GM21515 (cell line): ENCODE measurements around the gene AHR.
A peak's percentile ranks its signal among the peaks of the same experiment; 100 is the strongest.

ENCODE experiments used
- ATAC-seq: cut with Tn5 transposase; IDR thresholded peaks from one replicate; pipeline ENCODE4 v1.9.1; 2021; ENCODE audit not compliant: unreplicated experiment

AHR gene

GRCh38 chr7:17302575-17303142 is 4.2 kb downstream of the AHR start:
- ATAC-seq = peak; percentile 38

GRCh38 chr7:17304926-17305325 is 6.5 kb downstream of the AHR start:
- no peak for ATAC-seq

DNA sequence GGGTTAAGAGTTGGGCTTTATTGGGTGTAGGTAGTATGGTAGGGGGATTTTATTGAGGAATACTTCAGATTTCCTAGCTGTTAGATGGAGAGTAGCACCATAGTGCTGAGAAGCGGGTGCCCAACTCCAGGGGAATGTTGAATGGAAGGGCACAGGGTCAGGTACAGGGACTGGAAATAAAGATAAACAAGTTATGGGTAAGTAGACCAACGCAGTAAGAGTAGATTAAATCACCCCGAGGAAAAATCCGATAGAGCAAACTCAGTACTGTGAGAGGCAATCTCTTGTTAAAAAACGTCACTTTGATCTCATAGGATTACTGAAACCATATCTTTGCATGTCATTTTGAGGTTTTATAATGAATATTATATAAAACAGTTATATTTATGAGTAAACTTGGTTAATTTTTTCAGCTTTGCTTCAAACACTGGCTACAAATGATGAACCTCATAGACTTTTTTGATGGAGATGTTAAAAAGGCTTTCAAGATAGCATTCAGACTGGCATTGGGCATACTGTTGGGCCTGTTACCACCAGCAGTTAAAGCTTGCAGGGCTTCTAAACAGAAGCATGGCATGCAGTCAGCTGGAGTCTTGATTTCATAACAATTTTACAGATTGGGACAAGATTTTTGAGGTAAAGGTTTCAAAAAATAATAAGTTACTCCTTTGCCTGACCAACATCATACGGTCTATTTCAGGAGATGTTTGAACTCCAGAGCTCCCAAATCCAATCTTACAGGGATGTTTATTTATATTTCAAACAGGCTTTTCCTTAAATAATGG is 7.1 kb downstream of the AHR start:
- no peak for ATAC-seq

- no peak for ATAC-seq
Observed at GRCh38 chr7:17307000-17307399, 8.5 kb downstream of the AHR start.

DNA sequence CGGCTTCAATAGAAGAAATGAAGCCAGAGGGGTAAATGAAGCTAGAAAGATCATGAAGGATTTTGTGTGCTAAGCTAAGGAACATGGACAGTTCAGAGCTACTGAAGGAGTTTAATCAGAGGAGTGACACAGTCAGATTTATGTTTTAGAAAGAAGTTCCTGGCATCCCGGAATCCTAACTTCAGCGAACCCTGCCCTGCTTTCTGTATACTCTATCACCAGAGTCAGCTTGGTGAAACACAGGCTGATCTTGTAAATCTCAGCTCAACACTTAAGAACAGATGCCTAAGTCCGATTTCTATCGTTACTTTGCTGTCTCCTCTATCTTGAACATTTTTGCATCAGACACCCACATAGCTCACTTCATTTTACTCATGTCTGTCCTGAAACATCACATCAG is 9.1 kb downstream of the AHR start:
- no peak for ATAC-seq

DNA sequence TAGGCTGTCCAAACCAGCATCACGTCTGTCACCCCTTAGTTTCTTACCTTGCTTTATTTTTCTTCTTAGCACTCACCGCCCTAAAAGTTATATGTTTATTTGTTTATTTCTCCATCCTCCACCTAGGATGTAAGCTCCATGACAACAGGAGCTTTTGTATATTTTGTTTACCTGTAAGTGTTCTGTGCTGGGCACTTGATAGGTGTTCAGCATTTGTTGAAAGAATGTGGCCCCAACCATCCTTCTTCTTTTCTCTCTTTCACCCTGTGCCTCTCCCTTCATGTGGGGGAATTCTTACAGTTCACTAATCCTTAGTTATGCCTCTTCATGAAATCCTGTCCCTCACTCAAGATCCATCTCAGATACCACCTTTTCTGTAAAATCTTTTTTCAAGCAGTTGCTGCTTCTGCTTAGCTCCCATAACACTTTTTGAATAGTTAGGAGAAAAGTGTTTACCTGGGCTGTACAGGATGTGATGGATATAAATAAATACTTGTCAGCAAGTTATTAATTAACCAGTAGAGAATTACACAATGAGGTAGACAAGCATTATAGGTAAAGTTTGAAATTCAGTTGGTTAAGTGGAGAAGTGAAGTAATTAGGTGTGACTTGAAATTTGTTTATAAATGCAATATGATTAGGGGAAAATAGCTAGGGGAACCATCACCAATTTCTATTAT is 9.7 kb downstream of the AHR start:
- no peak for ATAC-seq

- no peak for ATAC-seq
Observed at GRCh38 chr7:17311194-17311593, 12.7 kb downstream of the AHR start.

DNA sequence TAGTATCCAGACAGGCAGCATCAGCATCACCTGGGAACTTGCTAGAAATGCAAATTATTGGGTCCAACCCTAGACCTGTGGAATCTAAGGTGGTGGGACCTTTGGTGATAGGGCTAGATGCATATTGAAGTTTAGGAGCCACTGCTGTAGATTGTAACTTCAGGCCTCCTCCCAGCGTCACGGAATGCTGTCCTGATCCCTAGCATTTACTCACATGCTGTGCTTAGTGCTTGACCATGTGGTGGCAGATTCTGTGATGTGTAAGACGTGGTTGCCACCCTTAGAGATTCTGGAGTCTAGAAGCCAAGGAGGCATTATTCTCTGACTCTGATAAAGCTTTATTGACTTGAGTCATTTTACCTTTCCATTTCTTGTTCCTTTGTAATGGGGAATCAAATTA is 13.5 kb downstream of the AHR start:
- ATAC-seq = no peak

DNA sequence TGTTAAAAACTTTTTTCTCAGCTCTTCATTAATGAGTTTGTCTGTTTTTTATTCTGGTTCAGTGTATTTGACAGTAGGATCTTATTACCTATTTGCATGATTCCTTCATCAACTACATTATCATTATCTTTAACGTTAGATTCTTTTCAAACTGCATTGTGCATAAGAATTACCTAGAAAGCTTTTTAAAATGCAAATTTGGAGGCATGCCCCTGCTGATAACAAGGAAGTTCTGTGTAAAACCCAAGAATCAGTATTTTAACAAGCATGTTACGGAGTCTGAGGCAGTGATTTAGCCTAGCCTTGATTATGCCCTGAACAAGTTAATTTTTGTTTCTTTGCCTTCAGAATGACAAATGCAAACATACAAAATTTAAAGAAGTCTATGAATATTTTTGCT is 14.2 kb downstream of the AHR start:
- ATAC-seq = no peak

GRCh38 chr7:17313194-17313593 is 14.7 kb downstream of the AHR start:
- ATAC-seq = no peak

- ATAC-seq = no peak
Observed at GRCh38 chr7:17315974-17316373, 17.5 kb downstream of the AHR start.

DNA sequence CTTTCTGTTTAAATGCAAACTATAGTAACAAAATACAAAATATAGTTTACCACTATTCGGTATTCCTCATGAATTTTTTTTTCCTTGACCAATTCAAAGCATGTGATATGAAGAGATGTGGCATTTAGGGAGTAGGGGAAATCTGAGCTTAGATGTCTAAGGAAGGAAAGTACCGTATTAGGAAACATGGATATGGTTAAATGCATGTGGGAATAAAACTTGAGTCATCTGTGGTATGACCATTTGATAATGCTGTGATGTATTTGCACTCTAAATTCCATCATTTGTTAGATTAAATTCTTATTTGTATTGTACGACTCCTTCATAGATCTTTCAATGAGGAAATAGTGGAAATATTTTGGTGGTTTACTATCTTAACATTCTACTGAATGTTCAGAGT is 19.7 kb downstream of the AHR start:
- ATAC-seq = no peak

- ATAC-seq = no peak
Observed at GRCh38 chr7:17319164-17320101, 21.0 kb downstream of the AHR start.

GRCh38 chr7:17320102-17320497 is 21.6 kb downstream of the AHR start:
- ATAC-seq = no peak

DNA sequence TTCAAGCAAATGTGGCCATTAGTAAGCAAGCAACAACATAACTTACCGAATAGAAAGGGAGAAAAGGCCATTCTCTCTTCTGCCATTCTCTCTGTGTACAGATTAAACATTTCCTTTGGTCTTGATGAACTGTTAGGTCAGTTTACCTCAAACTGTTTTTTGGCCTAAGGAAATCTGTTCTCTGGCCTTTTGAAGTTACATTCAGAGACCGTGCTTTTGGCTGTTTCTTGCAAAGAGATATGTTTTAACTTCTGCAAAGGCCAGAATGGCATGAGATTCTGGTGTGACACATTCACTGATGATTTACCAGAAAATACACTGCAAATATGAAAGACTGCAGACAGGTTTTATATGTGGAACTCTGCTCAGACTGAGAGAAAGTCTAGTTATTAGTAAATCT is 22.2 kb downstream of the AHR start:
- ATAC-seq = no peak

GRCh38 chr7:17325364-17325763 is 26.9 kb downstream of the AHR start:
- no peak for ATAC-seq

GRCh38 chr7:17326378-17326777 is 27.9 kb downstream of the AHR start:
- ATAC-seq = no peak

GRCh38 chr7:17328641-17329040 is 30.2 kb downstream of the AHR start:
- ATAC-seq = no peak

GRCh38 chr7:17329440-17329839 is 31.0 kb downstream of the AHR start:
- no peak for ATAC-seq

DNA sequence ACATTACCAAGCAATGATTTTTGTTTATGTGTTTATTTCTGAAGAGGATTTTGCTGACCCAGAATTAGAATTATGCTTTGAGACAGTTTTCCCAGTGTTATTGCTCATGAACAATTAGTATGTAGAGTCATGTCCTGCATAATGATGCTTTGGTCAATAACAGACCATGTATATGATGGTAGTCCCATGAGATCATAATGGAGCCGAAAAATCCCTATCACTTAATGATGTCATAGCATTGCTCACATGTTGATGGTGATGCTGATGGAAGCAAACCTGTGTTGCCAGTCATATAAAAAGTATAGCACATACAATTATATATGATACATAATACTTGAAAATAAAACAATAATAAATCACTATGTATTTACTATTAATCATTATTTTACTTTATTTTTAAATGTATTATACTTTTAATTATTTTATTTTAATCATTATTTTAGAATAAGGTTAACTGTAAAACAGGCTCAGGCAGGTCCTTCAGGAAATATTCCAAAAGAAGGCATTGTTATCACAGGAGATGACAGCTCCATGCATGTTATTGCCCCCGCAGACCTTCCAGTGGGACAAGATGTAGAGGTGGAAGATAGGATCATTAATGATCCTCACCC is 33.5 kb downstream of the AHR start:
- no peak for ATAC-seq

DNA sequence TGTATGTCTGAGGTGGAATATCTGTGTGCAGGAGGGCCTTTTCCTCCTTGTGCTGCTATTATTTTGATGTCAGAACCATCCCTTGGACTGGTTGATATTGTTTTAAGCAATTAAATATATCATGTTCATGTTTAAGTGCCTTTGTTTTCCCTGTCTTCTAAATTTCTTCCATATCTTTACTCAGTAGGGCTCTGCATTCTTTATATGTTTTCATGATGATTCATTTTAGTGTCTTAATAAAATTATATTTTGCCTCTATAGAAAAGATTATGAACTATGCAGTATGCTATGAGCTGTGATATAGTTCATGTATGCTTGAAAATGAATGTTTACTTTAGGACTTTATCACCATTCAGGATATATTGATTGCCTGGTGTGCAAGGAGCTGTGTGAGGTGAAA is 34.8 kb downstream of the AHR start:
- no peak for ATAC-seq
